Measurements from ENCODE around the gene PDGFB. TPM values are rescaled to one million over a fixed set of nuclear protein-coding genes. Genes with fewer than 3 reads are reported as not detected.

PDGFB gene
- total RNA-seq, 1 donor from 2014 or later: 16.2 TPM

DNA sequence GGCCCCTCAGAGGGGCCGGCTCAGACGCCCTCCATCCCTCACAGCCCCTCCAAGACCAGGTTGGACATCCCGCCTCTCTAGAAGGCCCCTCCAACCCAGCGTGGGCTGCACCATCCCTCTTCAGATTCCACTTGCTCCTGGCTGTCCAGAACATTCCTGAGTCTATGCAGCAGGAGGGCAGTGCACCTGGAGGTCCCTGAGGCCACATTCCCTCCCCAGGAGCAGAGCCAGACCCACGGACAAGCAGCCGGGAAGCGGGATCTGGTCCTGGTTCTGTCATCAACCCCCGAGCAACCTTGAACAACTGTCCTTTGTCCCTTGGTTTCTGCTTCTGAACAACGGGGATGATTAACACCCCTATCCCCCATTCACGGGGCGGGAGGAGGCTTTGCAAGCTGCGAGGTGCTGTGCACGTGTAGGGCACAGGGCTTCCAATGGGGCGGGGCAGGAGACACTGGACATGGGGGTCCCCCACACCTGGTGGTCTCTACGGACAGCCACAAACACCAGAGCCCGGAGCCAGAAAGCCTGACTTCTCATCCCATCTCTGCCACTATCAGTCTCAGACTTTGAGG is 13.2 kb upstream of the PDGFB start:
- intact Hi-C loops (cut with DNase I): no loop called here
- ATAC-seq (ENCODE audit: poor library complexity) (no peak), DNase-seq (no peak)

DNA sequence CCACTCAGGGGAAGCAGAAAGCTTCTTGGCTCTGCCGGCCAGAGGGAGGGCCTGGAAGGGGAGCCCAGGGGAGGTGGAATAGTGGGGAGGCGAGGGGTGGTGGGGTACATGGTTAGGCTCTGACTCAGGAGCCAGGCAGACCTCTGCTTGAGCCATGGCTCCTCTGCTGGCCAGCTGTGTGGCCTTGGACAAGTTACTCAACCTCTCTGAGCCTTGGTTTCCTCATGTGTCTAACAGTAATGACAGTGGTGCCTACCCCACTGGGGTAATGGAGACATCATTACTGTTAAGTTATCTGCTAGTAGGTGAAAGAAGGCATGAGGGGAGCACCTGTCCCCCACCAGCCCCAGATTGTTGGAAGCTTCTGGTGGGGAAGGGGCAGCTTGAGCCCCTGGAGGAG is 12.2 kb upstream of the PDGFB start:
- no peak for DNase-seq
- intact Hi-C loops (cut with DNase I): no loop called here
- no peak for ATAC-seq (ENCODE audit: poor library complexity)

DNA sequence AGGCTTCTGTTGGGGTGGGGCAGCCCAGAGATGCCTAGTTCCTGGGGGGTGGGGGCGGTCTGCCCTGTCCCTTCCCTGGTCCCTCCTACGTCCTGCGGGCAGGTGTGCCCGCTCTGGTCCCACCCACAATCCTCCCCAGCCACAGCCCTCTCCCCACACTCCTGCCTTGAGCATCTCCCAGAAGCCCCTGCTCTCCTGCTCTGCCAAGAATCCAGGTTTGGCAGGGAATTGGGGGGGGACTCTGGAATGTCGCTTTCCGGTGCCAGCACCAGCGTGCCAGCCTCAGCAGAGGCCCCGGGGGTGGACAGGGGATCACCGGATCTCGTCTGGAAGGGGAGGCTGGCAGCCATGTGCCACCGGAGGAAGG is 11.4 kb upstream of the PDGFB start:
- DNase-seq: no peak
- intact Hi-C loops (cut with DNase I): no loop called here
- ATAC-seq (ENCODE audit: poor library complexity): no peak

DNA sequence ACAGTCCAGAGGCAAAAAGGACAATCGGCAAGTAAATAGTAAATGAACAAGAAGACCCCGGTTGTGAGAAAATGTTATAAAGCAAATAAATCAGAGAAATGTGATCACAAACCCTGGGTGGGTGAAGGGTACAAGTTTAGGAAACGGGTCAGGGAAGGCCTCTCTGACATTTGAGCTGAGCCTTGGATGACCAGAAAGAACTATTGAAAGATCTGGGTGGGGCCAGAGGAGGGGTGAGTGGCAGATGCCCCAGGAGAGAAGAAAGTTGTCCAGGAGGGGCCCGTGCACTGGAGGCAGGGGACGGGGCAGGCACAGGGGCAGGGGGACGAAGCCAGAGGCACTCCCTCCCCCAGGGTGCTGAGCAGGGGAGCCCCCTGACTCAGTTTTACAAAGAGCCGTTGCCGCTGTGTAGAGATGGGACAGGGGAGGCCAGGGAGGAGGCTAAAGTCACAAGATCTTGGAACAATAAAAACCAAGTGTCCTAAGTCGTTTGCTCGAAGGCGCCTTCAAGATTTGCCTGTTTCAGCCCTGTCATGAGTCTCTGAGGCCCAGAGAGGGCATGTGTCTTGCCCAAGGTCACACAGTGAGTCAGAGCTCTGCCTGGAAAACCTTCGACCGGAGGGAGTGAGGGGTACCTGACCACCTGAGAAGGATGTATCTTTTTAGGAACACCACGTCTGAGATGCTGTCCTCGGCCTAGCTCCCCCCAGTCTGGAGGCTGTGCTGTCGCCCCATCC is 10.8 kb upstream of the PDGFB start:
- intact Hi-C loops (cut with DNase I): no loop called here
- ATAC-seq (ENCODE audit: poor library complexity): no peak
- no peak for DNase-seq

DNA sequence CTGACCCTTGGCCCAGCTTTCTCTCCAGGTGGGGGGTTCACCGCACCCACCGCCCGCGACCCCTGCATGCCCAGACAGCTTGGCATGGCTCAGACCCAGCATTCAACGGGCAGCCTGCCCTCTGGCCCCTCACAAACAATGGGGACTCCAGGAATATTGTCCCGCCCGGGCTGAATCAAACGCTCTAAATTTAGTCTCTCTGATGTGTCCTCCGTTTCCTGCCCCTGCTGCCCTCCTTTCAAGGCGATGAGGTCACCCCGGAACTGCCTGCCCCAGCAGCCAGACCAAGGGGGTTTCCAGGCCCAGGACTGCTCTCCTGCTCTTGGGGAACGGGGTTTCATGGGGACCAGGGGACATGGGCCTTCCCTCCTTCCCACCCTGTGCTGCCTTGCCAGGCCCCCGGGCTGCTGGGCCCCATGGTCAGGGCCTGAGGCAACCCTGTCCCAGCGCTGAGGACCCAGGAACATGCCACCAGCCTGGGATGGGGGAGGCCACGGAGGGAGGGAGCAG is 10.1 kb upstream of the PDGFB start:
- peak; percentile 49 for ATAC-seq (ENCODE audit: poor library complexity)
- intact Hi-C loops (cut with DNase I): no loop called here
- DNase-seq: no peak

DNA sequence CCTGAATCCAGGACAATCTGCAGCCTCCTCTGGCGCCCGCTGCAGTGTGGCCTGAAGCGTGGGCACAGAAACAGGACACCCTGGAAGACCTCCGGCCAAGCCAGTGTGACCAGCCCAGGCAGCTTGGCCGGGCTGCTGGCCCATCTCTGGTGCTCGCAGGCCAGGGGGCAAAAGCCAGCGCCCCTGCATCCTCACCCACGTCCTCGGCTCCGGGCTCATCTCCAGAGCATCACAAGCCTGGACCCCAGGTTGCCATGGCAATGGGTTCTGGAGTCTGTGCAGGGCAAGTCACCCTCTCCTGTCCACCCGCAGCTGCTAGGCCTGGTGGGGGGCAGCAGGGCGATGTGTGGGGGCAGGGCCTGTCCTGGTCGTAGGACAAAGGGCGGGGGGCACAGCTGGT is 9.3 kb upstream of the PDGFB start:
- DNase-seq: no peak
- intact Hi-C loops (cut with DNase I): no loop called here
- peak; percentile 37 for ATAC-seq (ENCODE audit: poor library complexity)

GRCh38 chr22:39253435-39254070 is 8.8 kb upstream of the PDGFB start:
- intact Hi-C loops (cut with DNase I): no loop called here
- DNase-seq: peak; percentile 72

GRCh38 chr22:39252461-39253434 is 8.0 kb upstream of the PDGFB start:
- ATAC-seq (ENCODE audit: poor library complexity) (no peak), DNase-seq (no peak)

More at GRCh38 chr22:39253435-39254070, 8.8 kb upstream of the PDGFB start:
- ATAC-seq (ENCODE audit: poor library complexity): peak; percentile 85

DNA sequence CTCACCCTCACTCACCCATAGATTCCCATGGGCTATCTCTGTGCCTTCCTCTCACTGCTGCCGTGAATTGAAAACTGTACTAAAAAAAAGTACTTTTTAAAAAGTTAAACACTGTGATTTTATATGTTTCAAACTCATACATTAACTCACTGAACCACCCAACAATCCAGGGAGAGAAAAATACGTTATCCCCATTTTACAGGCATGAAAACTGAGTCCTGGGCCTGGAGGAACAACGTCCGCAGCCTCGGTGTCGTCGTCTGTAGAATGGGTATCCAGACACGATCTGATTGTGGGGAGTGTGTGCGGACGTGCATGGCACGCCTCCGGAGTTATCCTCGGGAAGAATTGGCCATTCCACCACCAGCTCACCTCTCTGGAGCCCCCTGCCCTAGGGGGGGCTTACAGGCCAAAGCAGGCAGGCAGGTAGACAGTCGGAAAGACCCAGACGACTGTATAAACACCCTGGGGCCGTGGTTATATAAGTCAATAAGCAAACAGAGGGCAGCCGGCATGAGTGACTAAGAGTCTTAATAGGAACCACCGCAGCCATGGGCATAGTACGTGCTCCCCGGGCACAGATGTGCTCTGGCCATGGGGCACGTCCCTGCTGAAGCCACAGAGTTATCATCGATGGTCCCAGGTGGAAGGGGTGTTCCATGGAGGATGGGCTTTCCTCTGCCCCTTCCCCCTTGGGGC is 7.1 kb upstream of the PDGFB start:
- no peak for ATAC-seq (ENCODE audit: poor library complexity)
- intact Hi-C loops (cut with DNase I): no loop called here

More at GRCh38 chr22:39252461-39253434, 8.0 kb upstream of the PDGFB start:
- intact Hi-C loops (cut with DNase I): no loop called here

DNA sequence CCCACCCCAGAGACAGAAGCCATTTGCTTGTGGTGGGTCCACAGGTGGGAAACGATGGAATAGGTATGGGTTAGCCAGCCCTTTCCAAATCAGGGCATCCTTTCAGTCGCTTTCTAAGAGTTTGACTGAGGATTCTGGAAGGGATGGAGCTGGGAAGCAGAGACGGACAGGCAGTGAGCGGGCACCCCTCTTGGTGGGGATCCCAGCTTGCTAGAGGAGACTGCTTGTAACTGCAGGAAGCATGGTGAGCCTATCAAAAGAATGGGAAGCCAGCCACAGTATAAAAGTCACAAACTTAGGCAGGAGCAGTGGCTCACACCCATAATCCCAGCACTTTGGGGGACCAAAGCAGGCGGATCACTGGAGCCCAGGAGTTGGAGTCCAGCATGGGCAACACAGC is 6.1 kb upstream of the PDGFB start:
- DNase-seq (no peak), ATAC-seq (ENCODE audit: poor library complexity) (no peak)
- intact Hi-C loops (cut with DNase I): no loop called here

More for the DNA sequence above, 7.1 kb upstream of the PDGFB start:
- no peak for DNase-seq

DNA sequence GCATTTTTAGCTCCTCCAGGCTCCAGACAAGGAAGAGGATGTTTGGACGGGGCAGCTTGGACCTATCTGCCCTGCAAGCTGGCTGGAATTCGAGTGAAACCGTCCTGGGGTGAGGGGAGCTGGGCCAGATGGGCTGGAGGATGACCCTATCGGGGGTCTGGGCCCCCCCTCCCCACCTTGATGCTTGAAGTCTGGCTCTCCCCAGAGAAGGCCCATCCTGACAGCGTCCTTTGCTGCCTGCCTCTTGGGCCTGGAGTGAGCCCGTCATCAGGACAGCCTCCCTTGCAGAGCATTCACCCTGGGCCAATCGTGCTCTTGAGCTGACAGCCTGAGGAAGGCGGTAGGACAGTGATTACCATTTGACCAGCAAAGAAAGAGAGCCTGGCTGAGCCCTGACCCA is 5.3 kb upstream of the PDGFB start:
- intact Hi-C loops (cut with DNase I): no loop called here
- DNase-seq (no peak), ATAC-seq (ENCODE audit: poor library complexity) (no peak)

DNA sequence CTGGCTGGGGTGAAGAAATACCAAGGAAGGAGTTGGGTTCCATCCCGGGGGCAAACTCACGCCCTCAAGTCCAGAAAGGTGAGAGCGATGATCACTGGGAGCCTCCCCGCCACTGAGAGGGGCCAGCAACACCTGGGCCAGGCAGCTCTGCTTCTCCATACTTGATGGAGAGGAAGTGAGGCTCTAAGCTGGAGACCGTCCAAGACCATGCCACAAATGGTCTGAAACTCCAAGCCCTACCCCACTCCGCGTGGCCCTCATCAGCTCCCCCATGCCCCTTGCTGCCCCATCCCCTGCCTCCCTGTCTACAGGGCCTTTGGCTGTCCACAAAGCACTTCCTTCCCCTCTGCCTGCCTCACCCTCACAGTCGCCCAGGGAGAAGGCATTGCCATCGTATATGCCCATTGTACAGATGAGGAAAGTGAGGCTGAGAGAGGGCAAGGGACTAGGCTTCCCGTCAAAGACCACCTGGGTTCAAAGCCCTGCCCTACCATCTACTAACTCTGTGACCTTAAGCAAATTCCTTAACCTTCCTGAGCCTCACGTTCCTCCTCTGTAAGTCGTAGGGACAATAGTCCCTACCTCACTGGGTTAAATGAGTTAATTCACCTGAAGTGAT is 4.4 kb upstream of the PDGFB start:
- intact Hi-C loops (cut with DNase I): no loop called here
- ATAC-seq (ENCODE audit: poor library complexity) (no peak), DNase-seq (no peak)

- intact Hi-C loops (cut with DNase I): no loop called here
- no peak for ATAC-seq (ENCODE audit: poor library complexity)
These were observed 3.5 kb upstream of the PDGFB start for GRCh38 chr22:39248254-39248653.

GRCh38 chr22:39247361-39247760 is 2.6 kb upstream of the PDGFB start:
- intact Hi-C loops (cut with DNase I): no loop called here
- no peak for DNase-seq

More at GRCh38 chr22:39248254-39248653, 3.5 kb upstream of the PDGFB start:
- no peak for DNase-seq

GRCh38 chr22:39246690-39247332 is 2.0 kb upstream of the PDGFB start:
- intact Hi-C loops (cut with DNase I): no loop called here
- no peak for DNase-seq
- no peak for ATAC-seq (ENCODE audit: poor library complexity)

More at GRCh38 chr22:39247361-39247760, 2.6 kb upstream of the PDGFB start:
- no peak for ATAC-seq (ENCODE audit: poor library complexity)

- ATAC-seq (ENCODE audit: poor library complexity) (no peak), DNase-seq (no peak)
- intact Hi-C loops (cut with DNase I): no loop called here
These were observed 1.4 kb upstream of the PDGFB start for GRCh38 chr22:39246217-39246616.

Data from Right ventricle myocardium superior (tissue), 1 donor.